Uterus (tissue), 4 donors: ENCODE results near the gene KRTAP10-2. TPM values are rescaled to one million over a fixed set of nuclear protein-coding genes. Genes with fewer than 3 reads are reported as not detected.

Experiments used
- DNase-seq, 2 donors: peaks; one replicate each; pipeline ENCODE4 v3.0.0-alpha.2; 2019 to 2020
- H3K27ac ChIP-seq, 2 donors: fragments of 200-600 bp; sonication (generic); 1 replicate in 1 of 2; 2 replicates in 1 of 2; pipeline ENCODE4 v1.5.1; 2016 to 2018
- H3K27me3 ChIP-seq, 2 donors: fragments of 200-600 bp; sonication (generic); one replicate each; pipeline ENCODE4 v1.5.1; 2018 to 2019; ENCODE audit warnings: control low read depth in 1 of 2
- H3K36me3 ChIP-seq, 2 donors: fragments of 200-600 bp; sonication (generic); one replicate each; pipeline ENCODE4 v1.5.1; 2019; ENCODE audit warnings: control low read depth in 1 of 2
- H3K4me1 ChIP-seq, 2 donors: fragments of 200-600 bp; sonication (generic); one replicate each; pipeline ENCODE4 v1.5.1; 2018 to 2019; ENCODE audit warnings: control low read depth in 1 of 2
- H3K4me3 ChIP-seq, 2 donors: fragments of 200-600 bp; sonication (generic); 1 replicate in 1 of 2; 2 replicates in 1 of 2; pipeline ENCODE4 v1.5.1; 2018 to 2019; ENCODE audit warnings: mild to moderate bottlenecking in 1 of 2
- H3K9me3 ChIP-seq, 2 donors: fragments of 200-600 bp; sonication (generic); one replicate each; pipeline ENCODE4 v1.5.1; 2019; ENCODE audit warnings: control low read depth in 1 of 2
- CTCF ChIP-seq, 4 experiments: fragments of 200-600 bp in 2 of 4; fragments of 450-650 bp in 2 of 4; sonication (generic) in 2 of 4; IDR thresholded peaks; one replicate each; pipeline ENCODE4 v1.5.1; 2016 to 2019; ENCODE audit warnings: antibody characterized with exemption in 4 of 4, mild to moderate bottlenecking in 2 of 4, moderate library complexity in 1 of 4
- POLR2A ChIP-seq, 2 donors: fragments of 450-650 bp; IDR thresholded peaks; one replicate each; pipeline ENCODE4 v1.6.1; 2016; ENCODE audit warnings: antibody characterized with exemption in 2 of 2, mild to moderate bottlenecking in 1 of 2, moderate library complexity in 1 of 2
- intact Hi-C: fragments of 100-400 bp; cut with DNase I; formaldehyde crosslinking; loops from one replicate; pipeline ENCODE4 v1.15.1; 2023; ENCODE audit warnings: low total_unique reads
- total RNA-seq, 4 donors: library from RNA; depleted of rRNA in 3 of 4; stranded (reverse); fragments of >200 nt in 3 of 4; gene quantifications; one replicate each; pipeline versions ENCODE4 v1.1.0 to v1.2.4, GENCODE V29; 2014 to 2023
- donor health status: DM: yes; HTN: yes; CAD: no.

The KRTAP10-2 gene
- total RNA-seq, 4 donors from 2014 or later: not detected

- no peaks in the 10 kb centered on the region for H3K27me3 ChIP-seq
- intact Hi-C loops: no loop called here
- no peak for DNase-seq
Measured at GRCh38 chr21:44569861-44570517, 18.7 kb upstream of the KRTAP10-2 start.

GRCh38 chr21:44568667-44569556 lies 17.6 kb upstream of the KRTAP10-2 start:
- H3K27me3 ChIP-seq: no peaks in the 10 kb centered on the region
- DNase-seq: no peak
- no peak overlapping the region for H3K27ac ChIP-seq
- TF ChIP-seq CTCF (IDR thresholded peaks at IDR 0.05): no peak
- TF ChIP-seq POLR2A (IDR thresholded peaks at IDR 0.05): no peak
- intact Hi-C loops: no loop called here
- H3K9me3 ChIP-seq: no peaks in the 10 kb centered on the region
- H3K4me1 ChIP-seq: no peaks in the 10 kb centered on the region
- no peaks in the 10 kb centered on the region for H3K36me3 ChIP-seq
- no peak overlapping the region for H3K4me3 ChIP-seq

More at GRCh38 chr21:44569861-44570517, 18.7 kb upstream of the KRTAP10-2 start:
- Histone ChIP-seq H3K9me3 (no peaks in the 10 kb centered on the region), H3K27ac (no peak overlapping the region), H3K4me3 (no peak overlapping the region), H3K36me3 (no peaks in the 10 kb centered on the region), H3K4me1 (no peaks in the 10 kb centered on the region)
- TF ChIP-seq POLR2A (IDR thresholded peaks at IDR 0.05) (no peak), CTCF (IDR thresholded peaks at IDR 0.05) (no peak)

- intact Hi-C loops: no loop called here
Measured at GRCh38 chr21:44568261-44568660, 17.0 kb upstream of the KRTAP10-2 start.

GRCh38 chr21:44567481-44568171 lies 16.3 kb upstream of the KRTAP10-2 start:
- DNase-seq: no peak
- Histone ChIP-seq H3K4me3 (no peak overlapping the region), H3K4me1 (no peaks in the 10 kb centered on the region), H3K9me3 (peaks cover 0 to under 1% of the 10 kb centered on the region in 2 donors), H3K36me3 (no peaks in the 10 kb centered on the region), H3K27me3 (no peaks in the 10 kb centered on the region), H3K27ac (no peak overlapping the region)
- intact Hi-C loops: no loop called here
- TF ChIP-seq CTCF (IDR thresholded peaks at IDR 0.05) (no peak), POLR2A (IDR thresholded peaks at IDR 0.05) (no peak)

More at GRCh38 chr21:44568261-44568660, 17.0 kb upstream of the KRTAP10-2 start:
- DNase-seq: no peak
- H3K4me1 ChIP-seq: no peaks in the 10 kb centered on the region
- no peaks in the 10 kb centered on the region for H3K9me3 ChIP-seq
- no peaks in the 10 kb centered on the region for H3K27me3 ChIP-seq
- H3K27ac ChIP-seq: no peak overlapping the region
- no peak overlapping the region for H3K4me3 ChIP-seq
- no peak for TF ChIP-seq CTCF (IDR thresholded peaks at IDR 0.05)
- TF ChIP-seq POLR2A (IDR thresholded peaks at IDR 0.05): no peak
- no peaks in the 10 kb centered on the region for H3K36me3 ChIP-seq
